Renal cortex interstitium (tissue), 11 donors: ENCODE data around the gene CUL5. TPM values are rescaled to one million over a fixed set of nuclear protein-coding genes. Genes with fewer than 3 reads are reported as not detected.

ENCODE experiments used
- DNase-seq, 11 donors: peaks; one replicate each; pipeline ENCODE4 v3.0.0-alpha.2; 2013; ENCODE audit warnings: low read depth in 9 of 11, low spot score in 4 of 11; ENCODE audit errors: extremely low read depth in 1 of 11
- polyA plus RNA-seq, 3 donors: library from polyadenylated mRNA; unstranded; fragments of 120-200 nt; gene quantifications; one replicate each; pipeline ENCODE4 v1.2.1, GENCODE V29; 2013; ENCODE audit not compliant: insufficient read length in 3 of 3

CUL5 gene
- polyA plus RNA-seq, 3 donors = 39.5 to 51.6 (median 47.5) TPM

DNA sequence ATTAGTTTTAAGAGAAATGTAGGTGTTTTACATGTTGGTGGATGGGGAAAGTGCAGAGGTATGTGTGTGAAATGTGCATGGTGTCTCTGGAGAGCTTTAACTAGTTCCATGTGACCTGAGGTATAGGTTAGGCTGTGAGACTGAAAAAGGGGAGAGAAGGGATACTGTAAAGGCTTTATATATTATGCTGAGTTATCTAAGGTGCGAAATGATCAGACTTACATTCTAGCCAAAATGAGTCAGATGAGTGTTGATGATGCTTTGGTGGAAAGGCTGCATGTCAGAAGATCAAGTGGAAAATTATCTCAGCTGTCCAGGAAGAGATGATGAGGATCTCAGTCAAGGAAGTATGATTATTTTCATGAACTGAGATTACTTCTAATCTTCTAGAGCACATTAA is 128.5 kb downstream of the CUL5 start:
- DNase-seq = no peak

GRCh38 chr11:108142304-108142703 is 133.6 kb downstream of the CUL5 start:
- DNase-seq = no peak

DNA sequence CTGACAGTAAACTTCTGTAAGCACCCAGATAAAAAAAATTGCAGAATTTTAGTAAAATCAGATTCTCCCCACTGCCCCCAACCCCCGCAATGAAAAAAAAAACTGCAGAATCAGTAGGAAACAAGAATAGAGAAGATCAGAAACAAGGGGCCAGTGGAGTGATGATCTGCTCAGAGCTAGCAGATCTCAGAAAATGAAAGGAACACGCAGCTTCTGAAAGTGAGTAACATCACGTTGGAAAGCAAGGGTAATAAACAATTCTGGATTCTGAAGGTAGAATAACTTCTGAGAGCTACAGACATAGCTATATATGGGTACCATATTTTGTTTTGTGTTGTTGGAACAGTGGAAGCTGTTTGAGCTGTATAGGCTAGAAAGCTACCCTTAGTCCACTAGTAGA is 135.9 kb downstream of the CUL5 start:
- no peak for DNase-seq

DNA sequence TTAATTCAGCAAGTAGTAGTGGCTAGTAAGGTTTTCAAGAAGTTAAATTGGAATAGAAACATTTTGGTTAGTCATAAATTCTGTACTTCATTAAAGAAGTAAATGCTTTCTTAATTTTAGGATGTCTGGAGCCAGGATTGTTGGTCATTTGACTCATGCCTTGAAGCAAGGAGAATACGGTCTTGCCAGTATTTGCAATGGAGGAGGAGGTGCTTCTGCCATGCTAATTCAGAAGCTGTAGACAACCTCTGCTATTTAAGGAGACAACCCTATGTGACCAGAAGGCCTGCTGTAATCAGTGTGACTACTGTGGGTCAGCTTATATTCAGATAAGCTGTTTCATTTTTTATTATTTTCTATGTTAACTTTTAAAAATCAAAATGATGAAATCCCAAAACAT is 138.5 kb downstream of the CUL5 start:
- no peak for DNase-seq

- DNase-seq = peak in 1 of 11 donors; percentile 4
Observed at GRCh38 chr11:108148556-108148955, 139.9 kb downstream of the CUL5 start.

- DNase-seq = no peak
Observed at GRCh38 chr11:108154591-108154990, 145.9 kb downstream of the CUL5 start.

Other genes with a start within 250 kb of the CUL5 start
- 10 to 100 TPM; 13.5 to 17.4 (median 15.1) TPM for gene SLC35F2, start 150.1 kb upstream of the CUL5 start, polyA plus RNA-seq
- gene RAB39A, start 80.5 kb upstream of the CUL5 start, polyA plus RNA-seq = 1 to 10 TPM in 1 of 3 donors, under 1 TPM in 2; 0.56 to 1.0 (median 0.82) TPM
- 100 to 1,000 TPM in 1 of 3 donors, 10 to 100 TPM in 2; 94.6 to 113 (median 97.9) TPM for gene ACAT1, start 112.7 kb downstream of the CUL5 start, polyA plus RNA-seq
- gene NPAT, start 213.7 kb downstream of the CUL5 start, polyA plus RNA-seq = 10 to 100 TPM; 15.2 to 19.1 (median 18.6) TPM
- 10 to 100 TPM; 58.8 to 94.9 (median 82.1) TPM for gene ATM, start 214.2 kb downstream of the CUL5 start, polyA plus RNA-seq